RPMI8226 (cell line): Measurements from ENCODE around the gene ZNF561.
"Not testable (repeated sequence)": the region's sequence is repeated elsewhere in the genome, so short reads cannot be mapped to it uniquely, and the experiment has no call there.

Experiments
- DNase-seq: peaks from one replicate; pipeline ENCODE4 v3.0.0-alpha.2; 2015

Gene ZNF561

GRCh38 chr19:9621156-9622037 lies at the start of gene ZNF561:
TSS of gene ZNF561 (minus strand) at chr19:9621232. CDS start at chr19:9619456, 1,776 bp downstream.
- peak; percentile 91 for DNase-seq

- no peak for DNase-seq
Observed at GRCh38 chr19:9668544-9668943, 47.5 kb upstream of the ZNF561 start.

- DNase-seq: no peak
Observed at GRCh38 chr19:9667898-9668297, 46.9 kb upstream of the ZNF561 start.

GRCh38 chr19:9658769-9659168 lies 37.7 kb upstream of the ZNF561 start:
- DNase-seq: no peak

- DNase-seq: not testable (repeated sequence)
Observed at GRCh38 chr19:9653066-9653555, 32.1 kb upstream of the ZNF561 start.

GRCh38 chr19:9651464-9651863 lies 30.4 kb upstream of the ZNF561 start:
- DNase-seq: not testable (repeated sequence)

- DNase-seq: no peak
Observed at GRCh38 chr19:9650345-9650744, 29.3 kb upstream of the ZNF561 start.

GRCh38 chr19:9645472-9645871 lies 24.4 kb upstream of the ZNF561 start:
- DNase-seq: no peak

- DNase-seq: no peak
Observed at GRCh38 chr19:9644472-9644871, 23.4 kb upstream of the ZNF561 start.

GRCh38 chr19:9641810-9642209 lies 20.8 kb upstream of the ZNF561 start:
- no peak for DNase-seq

- no peak for DNase-seq
Observed at GRCh38 chr19:9640956-9641355, 19.9 kb upstream of the ZNF561 start.

GRCh38 chr19:9636018-9636417 lies 15.0 kb upstream of the ZNF561 start:
- DNase-seq: no peak

- no peak for DNase-seq
Observed at GRCh38 chr19:9627856-9628255, 6.8 kb upstream of the ZNF561 start.

GRCh38 chr19:9622531-9622930 lies 1.5 kb upstream of the ZNF561 start:
- no peak for DNase-seq

GRCh38 chr19:9620842-9621155 lies 233 bp downstream of the ZNF561 start:
- DNase-seq: no peak

GRCh38 chr19:9615844-9616243 lies 5.2 kb downstream of the ZNF561 start:
- no peak for DNase-seq

GRCh38 chr19:9610484-9611113 lies 10.4 kb downstream of the ZNF561 start:
- DNase-seq: no peak

- no peak for DNase-seq
Observed at GRCh38 chr19:9608912-9609311, 12.1 kb downstream of the ZNF561 start.

- DNase-seq: no peak
Observed at GRCh38 chr19:9597027-9597426, 24.0 kb downstream of the ZNF561 start.

GRCh38 chr19:9586764-9587163 lies 34.3 kb downstream of the ZNF561 start:
- peak; percentile 81 for DNase-seq

- peak; percentile 92 for DNase-seq
Observed at GRCh38 chr19:9584073-9584833, 36.8 kb downstream of the ZNF561 start, which contains the start of gene ZNF121. TSS of gene ZNF121 (minus strand) at chr19:9584504. CDS start at chr19:9568097, 16,407 bp downstream.

GRCh38 chr19:9582081-9582725 lies 38.8 kb downstream of the ZNF561 start:
- not testable (repeated sequence) for DNase-seq

GRCh38 chr19:9580728-9581127 lies 40.3 kb downstream of the ZNF561 start:
- DNase-seq: no peak
